ENCODE measurements around the gene PPA2. TPM values are rescaled to one million over a fixed set of nuclear protein-coding genes. Genes with fewer than 3 reads are reported as not detected.

Gene PPA2
- total RNA-seq, 4 donors from 2014 or later = 56.4 to 82.8 (median 60.2) TPM

GRCh38 chr4:105387466-105387865, 86.4 kb downstream of the PPA2 start:
- TF ChIP-seq CTCF (IDR thresholded peaks at IDR 0.05; ENCODE audit: low read depth) = no peak

- no peak for TF ChIP-seq CTCF (IDR thresholded peaks at IDR 0.05; ENCODE audit: low read depth)
Observed at GRCh38 chr4:105386012-105386411, 87.8 kb downstream of the PPA2 start.

- no peak for TF ChIP-seq CTCF (IDR thresholded peaks at IDR 0.05; ENCODE audit: low read depth)
Observed at GRCh38 chr4:105374071-105374470, 99.8 kb downstream of the PPA2 start.

- no peak for TF ChIP-seq CTCF (IDR thresholded peaks at IDR 0.05; ENCODE audit: low read depth)
Observed at GRCh38 chr4:105373324-105373723, 100.5 kb downstream of the PPA2 start.

GRCh38 chr4:105369988-105370387, 103.9 kb downstream of the PPA2 start:
- TF ChIP-seq CTCF (IDR thresholded peaks at IDR 0.05; ENCODE audit: low read depth) = no peak

GRCh38 chr4:105361053-105361452, 112.8 kb downstream of the PPA2 start:
- TF ChIP-seq CTCF (IDR thresholded peaks at IDR 0.05; ENCODE audit: low read depth) = no peak

- TF ChIP-seq CTCF (IDR thresholded peaks at IDR 0.05; ENCODE audit: low read depth) = no peak
Observed at GRCh38 chr4:105357258-105357980, 116.4 kb downstream of the PPA2 start.

Data from subcutaneous adipose tissue (tissue), 4 donors.